ENCODE results near the gene GPR37. TPM values are rescaled to one million over a fixed set of nuclear protein-coding genes. Genes with fewer than 3 reads are reported as not detected.

Gene GPR37
- total RNA-seq, 4 donors from 2014 or later = 0.53 to 1.1 TPM; not detected in 2

GRCh38 chr7:124773339-124773738 lies 7.7 kb upstream of the GPR37 start:
- Histone ChIP-seq H3K9me3 (no peaks in the 10 kb centered on the region), H3K4me3 (no peak overlapping the region), H3K27ac (no peak overlapping the region), H3K36me3 (no peaks in the 10 kb centered on the region), H3K27me3 (no peaks in the 10 kb centered on the region), H3K4me1 (no peaks in the 10 kb centered on the region)
- DNase-seq = no peak
- TF ChIP-seq POLR2A (IDR thresholded peaks at IDR 0.05) = no peak
- no peak for TF ChIP-seq CTCF (IDR thresholded peaks at IDR 0.05)

- H3K27ac ChIP-seq = no peak overlapping the region
- no peaks in the 10 kb centered on the region for H3K9me3 ChIP-seq
- H3K36me3 ChIP-seq = no peaks in the 10 kb centered on the region
- no peak for DNase-seq
- H3K27me3 ChIP-seq = peaks cover 0 to 1% of the 10 kb centered on the region in 2 donors
- H3K4me1 ChIP-seq = peaks cover 0 to 14% (median 3%) of the 10 kb centered on the region in 4 donors
- TF ChIP-seq CTCF (IDR thresholded peaks at IDR 0.05) (no peak), POLR2A (IDR thresholded peaks at IDR 0.05) (no peak)
- H3K4me3 ChIP-seq = no peak overlapping the region
These were observed 3.5 kb upstream of the GPR37 start for GRCh38 chr7:124769136-124769535.

- Histone ChIP-seq H3K27ac (no peak overlapping the region), H3K4me1 (peaks cover 0 to 18% (median 3%) of the 10 kb centered on the region in 4 donors), H3K4me3 (no peak overlapping the region), H3K36me3 (no peaks in the 10 kb centered on the region), H3K27me3 (peaks cover 0 to 5% of the 10 kb centered on the region in 2 donors), H3K9me3 (no peaks in the 10 kb centered on the region)
- DNase-seq = no peak
- TF ChIP-seq POLR2A (IDR thresholded peaks at IDR 0.05) (no peak), CTCF (IDR thresholded peaks at IDR 0.05) (no peak)
These were observed 2.9 kb upstream of the GPR37 start for GRCh38 chr7:124768525-124768924.

GRCh38 chr7:124764847-124765400 lies 668 bp downstream of the GPR37 start:
- H3K4me3 ChIP-seq = peak overlapping the region; percentile 20 to 63 (median 44)
- no peaks in the 10 kb centered on the region for H3K9me3 ChIP-seq
- TF ChIP-seq CTCF (IDR thresholded peaks at IDR 0.05) (no peak), POLR2A (IDR thresholded peaks at IDR 0.05) (no peak)
- DNase-seq = peak in 2 of 3 donors; percentile 44 to 55
- H3K27me3 ChIP-seq = peaks cover 0 to 5% of the 10 kb centered on the region in 2 donors
- H3K27ac ChIP-seq = no peak overlapping the region
- peaks cover 0 to 18% (median 3%) of the 10 kb centered on the region in 4 donors for H3K4me1 ChIP-seq
- no peaks in the 10 kb centered on the region for H3K36me3 ChIP-seq

GRCh38 chr7:124764051-124764846 lies 1.3 kb downstream of the GPR37 start:
- Histone ChIP-seq H3K27ac (no peak overlapping the region), H3K36me3 (no peaks in the 10 kb centered on the region), H3K9me3 (no peaks in the 10 kb centered on the region), H3K4me3 (peak overlapping the region; percentile 10 to 63 (median 44)), H3K4me1 (peaks cover 0 to 18% (median 3%) of the 10 kb centered on the region in 4 donors), H3K27me3 (peaks cover 0 to 5% of the 10 kb centered on the region in 2 donors)
- no peak for DNase-seq
- TF ChIP-seq CTCF (IDR thresholded peaks at IDR 0.05) = no peak
- no peak for TF ChIP-seq POLR2A (IDR thresholded peaks at IDR 0.05)

Data from Peyer's patch (tissue), 4 donors.